WI38 (cell line): ENCODE measurements around the gene PATE1.

Experiments
- H3K4me3 ChIP-seq: 2 replicates; pipeline ENCODE4 v1.5.1; 2011; ENCODE audit warnings: low read depth, mild to moderate bottlenecking, control low read depth, low read length
- TF ChIP-seq, protein P1 (sequence below): IDR thresholded peaks from 2 replicates; pipeline ENCODE4 v1.5.1; 2012; ENCODE audit warnings: low read depth, mild to moderate bottlenecking, control low read depth, low read length

The PATE1 gene

GRCh38 chr11:125740617-125741016, 5.5 kb upstream of the PATE1 start:
- TF ChIP-seq, protein P1, sequence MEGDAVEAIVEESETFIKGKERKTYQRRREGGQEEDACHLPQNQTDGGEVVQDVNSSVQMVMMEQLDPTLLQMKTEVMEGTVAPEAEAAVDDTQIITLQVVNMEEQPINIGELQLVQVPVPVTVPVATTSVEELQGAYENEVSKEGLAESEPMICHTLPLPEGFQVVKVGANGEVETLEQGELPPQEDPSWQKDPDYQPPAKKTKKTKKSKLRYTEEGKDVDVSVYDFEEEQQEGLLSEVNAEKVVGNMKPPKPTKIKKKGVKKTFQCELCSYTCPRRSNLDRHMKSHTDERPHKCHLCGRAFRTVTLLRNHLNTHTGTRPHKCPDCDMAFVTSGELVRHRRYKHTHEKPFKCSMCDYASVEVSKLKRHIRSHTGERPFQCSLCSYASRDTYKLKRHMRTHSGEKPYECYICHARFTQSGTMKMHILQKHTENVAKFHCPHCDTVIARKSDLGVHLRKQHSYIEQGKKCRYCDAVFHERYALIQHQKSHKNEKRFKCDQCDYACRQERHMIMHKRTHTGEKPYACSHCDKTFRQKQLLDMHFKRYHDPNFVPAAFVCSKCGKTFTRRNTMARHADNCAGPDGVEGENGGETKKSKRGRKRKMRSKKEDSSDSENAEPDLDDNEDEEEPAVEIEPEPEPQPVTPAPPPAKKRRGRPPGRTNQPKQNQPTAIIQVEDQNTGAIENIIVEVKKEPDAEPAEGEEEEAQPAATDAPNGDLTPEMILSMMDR, result no peak

GRCh38 chr11:125743681-125744080, 2.4 kb upstream of the PATE1 start:
- TF ChIP-seq, protein P1, result no peak
- no peak overlapping the region for H3K4me3 ChIP-seq

More at GRCh38 chr11:125740617-125741016, 5.5 kb upstream of the PATE1 start:
- H3K4me3 ChIP-seq, result no peak overlapping the region

DNA sequence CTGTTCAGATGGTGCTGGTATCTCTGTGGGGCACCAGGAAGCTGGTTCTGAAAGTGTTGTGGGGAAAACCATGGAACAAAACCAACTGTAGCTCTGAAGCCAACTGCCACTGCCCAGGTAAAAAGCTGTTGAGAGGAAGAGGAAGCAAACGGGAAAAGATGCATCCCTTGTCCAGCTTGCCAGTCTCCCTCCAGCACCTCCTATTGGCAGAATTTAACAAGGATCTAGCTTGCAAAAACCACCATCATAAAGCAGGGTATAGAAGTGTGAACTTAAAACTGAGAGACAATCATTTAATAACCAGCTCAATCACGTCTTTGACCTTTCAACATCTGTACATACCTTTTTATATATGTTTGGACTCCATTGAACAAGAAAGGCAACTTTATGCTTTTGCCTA, 4.5 kb downstream of the PATE1 start:
- TF ChIP-seq, protein P1, result no peak
- no peak overlapping the region for H3K4me3 ChIP-seq

- no peak overlapping the region for H3K4me3 ChIP-seq
- TF ChIP-seq, protein P1, result no peak
Observed at GRCh38 chr11:125756050-125756449, 10.0 kb downstream of the PATE1 start.

DNA sequence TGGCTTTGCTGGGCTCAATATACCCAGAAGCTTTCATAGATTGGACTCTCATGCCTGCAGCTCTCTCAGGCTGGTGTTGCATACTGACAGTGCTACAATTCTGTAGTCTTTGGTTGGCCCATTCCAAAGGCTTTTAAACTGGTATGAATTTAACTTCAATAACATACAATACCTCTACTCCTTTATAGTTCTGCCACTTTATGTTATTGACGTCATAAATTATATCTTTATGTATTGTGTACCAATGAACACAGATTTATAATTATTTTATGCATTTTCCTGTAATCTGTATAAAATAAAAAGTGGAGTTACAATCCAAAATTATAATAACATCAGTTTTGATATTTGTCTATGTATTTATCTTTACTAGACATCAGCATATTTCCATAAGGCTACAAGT, 16.4 kb downstream of the PATE1 start:
- H3K4me3 ChIP-seq, result no peak overlapping the region
- TF ChIP-seq, protein P1, result no peak

DNA sequence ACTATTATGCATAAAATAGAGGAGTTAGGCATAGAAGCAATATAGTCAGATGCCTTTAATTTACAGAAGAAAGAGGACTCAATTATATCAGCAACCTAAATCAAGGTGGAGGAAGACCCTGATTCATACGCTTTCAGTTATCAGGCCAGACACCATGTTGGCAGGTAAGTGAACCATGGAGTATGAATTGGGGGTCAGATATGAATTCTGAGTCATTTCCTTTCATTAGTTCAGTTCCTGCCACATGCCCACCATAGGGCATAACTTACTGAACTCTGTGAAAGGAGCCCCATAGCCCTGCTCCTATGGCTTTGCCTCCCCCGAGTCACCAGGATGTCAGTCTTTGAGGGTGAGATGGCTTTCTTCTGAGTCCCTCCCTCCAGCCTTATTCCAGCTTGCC, 17.4 kb downstream of the PATE1 start:
- TF ChIP-seq, protein P1, result no peak
- no peak overlapping the region for H3K4me3 ChIP-seq

GRCh38 chr11:125766251-125766650, 20.2 kb downstream of the PATE1 start:
- no peak overlapping the region for H3K4me3 ChIP-seq
- TF ChIP-seq, protein P1, result no peak
